ENCODE results near the gene IQCK. TPM values are rescaled to one million over a fixed set of nuclear protein-coding genes. Genes with fewer than 3 reads are reported as not detected.

IQCK gene
- total RNA-seq, 1 donor from 2014 or later = 3.2 TPM

DNA sequence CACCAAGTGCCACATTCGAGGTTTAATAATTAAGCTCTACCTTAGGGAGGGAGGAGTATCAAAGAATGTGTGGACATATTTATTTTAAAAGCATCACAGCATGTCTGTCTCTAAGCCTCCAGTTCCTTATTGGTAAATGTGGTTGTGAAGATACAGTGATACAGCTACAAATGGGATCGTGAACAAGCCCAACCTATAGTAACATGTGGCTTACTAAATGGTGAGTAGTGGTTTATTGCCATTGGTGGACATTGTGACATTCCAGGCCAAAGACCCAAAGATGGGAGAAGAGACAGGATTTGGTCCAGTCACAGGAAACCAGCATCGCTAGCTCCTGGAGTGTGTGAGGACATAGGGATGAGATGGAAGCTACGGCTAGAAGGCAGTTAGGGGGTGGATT, 51.2 kb downstream of the IQCK start:
- intact Hi-C loops (cut with micrococcal nuclease) = no loop called here
- ChIA-PET POLR2A (no interaction called here), CTCF (no interaction called here)
- Mint-ChIP-seq H3K9me3 (peaks cover 4% of the 10 kb centered on the region), H3K4me3 (no peak overlapping the region), H3K36me3 (ENCODE audit: low read depth) (no peaks in the 10 kb centered on the region), H3K4me1 (no peaks in the 10 kb centered on the region), H3K27me3 (no peaks in the 10 kb centered on the region), H3K27ac (no peak overlapping the region)
- DNase-seq (no peak), ATAC-seq (ENCODE audit: low read depth) (no peak)
- TF ChIP-seq, protein P1, sequence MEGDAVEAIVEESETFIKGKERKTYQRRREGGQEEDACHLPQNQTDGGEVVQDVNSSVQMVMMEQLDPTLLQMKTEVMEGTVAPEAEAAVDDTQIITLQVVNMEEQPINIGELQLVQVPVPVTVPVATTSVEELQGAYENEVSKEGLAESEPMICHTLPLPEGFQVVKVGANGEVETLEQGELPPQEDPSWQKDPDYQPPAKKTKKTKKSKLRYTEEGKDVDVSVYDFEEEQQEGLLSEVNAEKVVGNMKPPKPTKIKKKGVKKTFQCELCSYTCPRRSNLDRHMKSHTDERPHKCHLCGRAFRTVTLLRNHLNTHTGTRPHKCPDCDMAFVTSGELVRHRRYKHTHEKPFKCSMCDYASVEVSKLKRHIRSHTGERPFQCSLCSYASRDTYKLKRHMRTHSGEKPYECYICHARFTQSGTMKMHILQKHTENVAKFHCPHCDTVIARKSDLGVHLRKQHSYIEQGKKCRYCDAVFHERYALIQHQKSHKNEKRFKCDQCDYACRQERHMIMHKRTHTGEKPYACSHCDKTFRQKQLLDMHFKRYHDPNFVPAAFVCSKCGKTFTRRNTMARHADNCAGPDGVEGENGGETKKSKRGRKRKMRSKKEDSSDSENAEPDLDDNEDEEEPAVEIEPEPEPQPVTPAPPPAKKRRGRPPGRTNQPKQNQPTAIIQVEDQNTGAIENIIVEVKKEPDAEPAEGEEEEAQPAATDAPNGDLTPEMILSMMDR (IDR thresholded peaks at IDR 0.05) = no peak

DNA sequence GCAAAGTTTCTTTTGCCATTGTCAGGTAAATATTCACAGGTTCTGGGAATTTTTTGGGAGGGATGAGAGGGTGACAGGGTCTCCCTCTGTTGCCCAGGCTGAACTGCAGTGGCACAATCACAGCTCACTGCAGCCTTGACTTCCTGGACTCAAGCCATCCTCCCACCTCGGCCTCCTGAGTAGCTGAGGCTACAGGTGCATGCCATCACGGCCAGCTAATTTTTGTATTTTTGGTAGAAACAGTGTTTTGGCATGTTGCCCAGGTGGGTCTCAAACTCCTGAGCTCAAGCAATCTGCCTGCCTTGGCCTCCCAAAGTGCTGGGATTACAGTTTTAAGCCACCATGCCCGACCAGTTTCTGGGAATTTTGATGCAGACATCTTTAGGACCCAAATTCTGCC, 53.0 kb downstream of the IQCK start:
- no peaks in the 10 kb centered on the region for H3K27me3 Mint-ChIP-seq
- TF ChIP-seq, protein P1 (IDR thresholded peaks at IDR 0.05) = no peak
- no peak for ATAC-seq (ENCODE audit: low read depth)
- H3K4me1 Mint-ChIP-seq = no peaks in the 10 kb centered on the region
- H3K27ac Mint-ChIP-seq = no peak overlapping the region
- ChIA-PET POLR2A (no interaction called here), CTCF (no interaction called here)
- no peak for DNase-seq
- intact Hi-C loops (cut with micrococcal nuclease) = no loop called here
- H3K9me3 Mint-ChIP-seq = peaks cover 4% of the 10 kb centered on the region
- no peaks in the 10 kb centered on the region for H3K36me3 Mint-ChIP-seq (ENCODE audit: low read depth)
- no peak overlapping the region for H3K4me3 Mint-ChIP-seq

DNA sequence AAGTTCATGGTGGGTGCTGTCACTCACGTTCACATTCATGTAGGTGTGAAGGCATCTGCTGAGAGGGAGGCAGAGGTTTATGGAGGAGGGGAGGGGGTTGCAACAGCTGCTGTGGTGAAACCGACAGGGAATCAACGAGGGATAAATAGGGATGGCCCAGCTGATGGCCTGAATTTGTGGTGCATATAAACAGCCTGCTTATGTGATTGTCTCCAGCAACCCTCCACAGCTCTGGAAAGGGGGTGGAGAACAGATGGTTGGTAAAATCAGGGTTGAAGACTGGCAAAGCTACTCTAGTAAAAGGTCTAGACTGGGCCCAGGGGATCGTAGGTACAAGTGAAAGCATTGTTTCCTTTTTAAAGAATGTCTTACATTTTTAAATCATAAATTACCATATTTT, 53.7 kb downstream of the IQCK start:
- CTCF ChIA-PET = no interaction called here
- no peaks in the 10 kb centered on the region for H3K36me3 Mint-ChIP-seq (ENCODE audit: low read depth)
- no peaks in the 10 kb centered on the region for H3K27me3 Mint-ChIP-seq
- no peak overlapping the region for H3K27ac Mint-ChIP-seq
- TF ChIP-seq, protein P1 (IDR thresholded peaks at IDR 0.05) = no peak
- H3K9me3 Mint-ChIP-seq = peaks cover 4% of the 10 kb centered on the region
- POLR2A ChIA-PET = no interaction called here
- DNase-seq (no peak), ATAC-seq (ENCODE audit: low read depth) (no peak)
- no peak overlapping the region for H3K4me3 Mint-ChIP-seq
- no peaks in the 10 kb centered on the region for H3K4me1 Mint-ChIP-seq
- intact Hi-C loops (cut with micrococcal nuclease) = no loop called here

DNA sequence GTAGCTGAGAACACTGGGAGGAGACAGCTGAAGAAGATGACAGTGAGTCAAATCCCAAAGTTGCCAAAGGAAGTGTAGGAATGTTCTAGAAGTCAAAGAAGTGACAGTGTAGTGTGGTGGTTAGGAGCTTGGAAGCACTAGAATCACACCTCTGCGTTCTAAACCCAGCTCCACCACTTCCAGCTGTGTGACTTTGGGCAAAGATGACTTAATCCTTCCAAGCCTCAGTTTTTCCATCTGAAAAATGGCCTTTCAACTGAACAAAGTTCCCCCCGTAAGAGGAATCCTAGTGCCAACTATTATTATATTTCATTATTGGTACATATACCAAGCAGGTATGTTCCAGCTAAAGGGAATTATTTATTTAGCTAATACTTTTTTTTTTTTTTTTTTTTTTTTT, 56.0 kb downstream of the IQCK start:
- ATAC-seq (ENCODE audit: low read depth) (no peak), DNase-seq (no peak)
- Mint-ChIP-seq H3K27me3 (no peaks in the 10 kb centered on the region), H3K27ac (no peak overlapping the region), H3K4me3 (no peak overlapping the region), H3K9me3 (peaks cover 4% of the 10 kb centered on the region), H3K36me3 (ENCODE audit: low read depth) (no peaks in the 10 kb centered on the region), H3K4me1 (peaks cover 4% of the 10 kb centered on the region)
- POLR2A ChIA-PET = no interaction called here
- TF ChIP-seq, protein P1 (IDR thresholded peaks at IDR 0.05) = no peak
- CTCF ChIA-PET = no interaction called here
- intact Hi-C loops (cut with micrococcal nuclease) = no loop called here

DNA sequence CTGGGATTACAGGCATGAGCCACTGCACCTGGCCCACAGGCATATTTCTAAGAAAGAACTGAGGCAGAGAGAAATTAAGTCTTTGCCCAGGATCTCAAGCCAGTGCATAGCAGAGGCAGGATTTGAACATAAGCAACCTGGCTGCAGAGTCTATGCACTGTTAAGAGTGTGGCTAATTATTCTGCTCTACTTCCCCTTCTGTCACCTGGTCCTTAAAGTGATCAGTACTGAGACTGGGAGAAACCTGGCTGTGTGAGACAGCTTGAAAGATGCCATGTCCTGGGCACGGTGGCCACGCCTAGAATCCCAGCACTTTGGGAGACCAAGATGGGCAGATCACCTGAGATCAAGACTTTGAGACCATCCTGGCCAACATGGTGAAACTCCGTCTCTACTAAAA, 58.1 kb downstream of the IQCK start:
- TF ChIP-seq, protein P1 (IDR thresholded peaks at IDR 0.05) = no peak
- no peak for DNase-seq
- H3K4me3 Mint-ChIP-seq = no peak overlapping the region
- ChIA-PET POLR2A (no interaction called here), CTCF (no interaction called here)
- no peaks in the 10 kb centered on the region for H3K36me3 Mint-ChIP-seq (ENCODE audit: low read depth)
- no peaks in the 10 kb centered on the region for H3K9me3 Mint-ChIP-seq
- H3K27me3 Mint-ChIP-seq = no peaks in the 10 kb centered on the region
- H3K27ac Mint-ChIP-seq = no peak overlapping the region
- peaks cover 4% of the 10 kb centered on the region for H3K4me1 Mint-ChIP-seq
- intact Hi-C loops (cut with micrococcal nuclease) = no loop called here
- no peak for ATAC-seq (ENCODE audit: low read depth)
